Left ventricle myocardium superior (tissue), 1 donor: ENCODE measurements around the gene ZNF436. TPM values are rescaled to one million over a fixed set of nuclear protein-coding genes. Genes with fewer than 3 reads are reported as not detected.

Experiments used
- ATAC-seq: fragments of 200-7000 bp; cut with Tn5 transposase; one replicate; pipeline ENCODE4 v1.9.1; 2020; ENCODE audit warnings: mild to moderate bottlenecking, moderate library complexity
- DNase-seq: peaks from one replicate; pipeline ENCODE4 v3.0.0-alpha.2; 2020
- intact Hi-C: fragments of 100-400 bp; cut with micrococcal nuclease; formaldehyde crosslinking; loops from one replicate; pipeline ENCODE4 v1.11.0; 2022
- total RNA-seq: library from RNA; stranded (reverse); fragmentation: NEBNext Ultra II Directional; extraction: Animal tissue kit (Norgen Biotek cat#: 25700); gene quantifications from one replicate; pipeline ENCODE4 v1.2.1, GENCODE V29; 2021
- donor health status: DM: no; HTN: yes; CAD: no; lungs with severe emphysema.

The ZNF436 gene
- total RNA-seq, 1 donor from 2014 or later = 12.4 TPM

GRCh38 chr1:23370330-23370708, 683 bp upstream of the ZNF436 start:
- no peak for DNase-seq
- intact Hi-C loops = no loop called here
- ATAC-seq = no peak

GRCh38 chr1:23368562-23369334, 888 bp downstream of the ZNF436 start:
- ATAC-seq (peak; percentile 88), DNase-seq (peak; percentile 96)
- intact Hi-C loops = no loop called here

- peak; percentile 90 for ATAC-seq
- DNase-seq = peak; percentile 99
- intact Hi-C loops = no loop called here
Measured at GRCh38 chr1:23367791-23368561, 1.7 kb downstream of the ZNF436 start.

GRCh38 chr1:23367451-23367790, 2.2 kb downstream of the ZNF436 start:
- intact Hi-C loops = no loop called here
- no peak for ATAC-seq
- DNase-seq = no peak

- intact Hi-C loops = no loop called here
- ATAC-seq (no peak), DNase-seq (no peak)
Measured at GRCh38 chr1:23366598-23366997, 3.0 kb downstream of the ZNF436 start.

GRCh38 chr1:23366146-23366545, 3.5 kb downstream of the ZNF436 start:
- ATAC-seq (no peak), DNase-seq (no peak)
- intact Hi-C loops = no loop called here

GRCh38 chr1:23362218-23362713, 7.4 kb downstream of the ZNF436 start:
- no peak for ATAC-seq
- DNase-seq = no peak
- intact Hi-C loops = no loop called here

GRCh38 chr1:23358310-23358875, 11.2 kb downstream of the ZNF436 start:
- DNase-seq (no peak), ATAC-seq (no peak)
- intact Hi-C loops = no loop called here

GRCh38 chr1:23357138-23357908, 12.3 kb downstream of the ZNF436 start:
- intact Hi-C loops = no loop called here
- ATAC-seq (peak; percentile 38), DNase-seq (no peak)

GRCh38 chr1:23356471-23357137, 13.0 kb downstream of the ZNF436 start:
- DNase-seq (no peak), ATAC-seq (no peak)
- intact Hi-C loops = no loop called here

GRCh38 chr1:23354245-23354644, 15.4 kb downstream of the ZNF436 start:
- intact Hi-C loops = no loop called here
- ATAC-seq = no peak
- DNase-seq = no peak

- ATAC-seq (no peak), DNase-seq (no peak)
- intact Hi-C loops = no loop called here
Measured at GRCh38 chr1:23352096-23352695, 17.4 kb downstream of the ZNF436 start.

GRCh38 chr1:23345920-23346319, 23.7 kb downstream of the ZNF436 start:
- ATAC-seq (no peak), DNase-seq (no peak)
- intact Hi-C loops = loop anchor here (10.0 kb wide), 1 partner anchor 59 kb away; no protein-coding TSS in a partner anchor

GRCh38 chr1:23344987-23345472, 24.6 kb downstream of the ZNF436 start:
- ATAC-seq (no peak), DNase-seq (no peak)
- intact Hi-C loops = loop anchor here (10.0 kb wide), 1 partner anchor 60 kb away; no protein-coding TSS in a partner anchor

GRCh38 chr1:23344111-23344986, 25.3 kb downstream of the ZNF436 start, which contains the start of gene HNRNPR:
Gene HNRNPR, minus strand, starts transcription at chr1:23344284. Its CDS starts 3,276 bp downstream, at chr1:23341008.
- intact Hi-C loops = loop anchor here (10.0 kb wide), 1 partner anchor 60 kb away; no protein-coding TSS in a partner anchor
- peak; percentile 97 for ATAC-seq
- peak; percentile 100 for DNase-seq

- peak; percentile 55 for ATAC-seq
Measured at GRCh38 chr1:23343221-23344110, 26.2 kb downstream of the ZNF436 start.

More at GRCh38 chr1:23343221-23344110, 26.2 kb downstream of the ZNF436 start:
- DNase-seq = no peak
- intact Hi-C loops = loop anchor here (10.0 kb wide), 1 partner anchor 61 kb away; no protein-coding TSS in a partner anchor
